Left cardiac atrium (tissue), 4 donors: Measurements from ENCODE around the gene KIF27. TPM values are rescaled to one million over a fixed set of nuclear protein-coding genes. Genes with fewer than 3 reads are reported as not detected.
"Not testable (repeated sequence)": the region's sequence is repeated elsewhere in the genome, so short reads cannot be mapped to it uniquely, and the experiment has no call there.

Experiments used
- ATAC-seq, 2 donors: fragments of 200-7000 bp; cut with Tn5 transposase; one replicate each; pipeline ENCODE4 v1.9.1; 2020; ENCODE audit warnings: mild to moderate bottlenecking in 2 of 2, moderate library complexity in 2 of 2
- DNase-seq: peaks from one replicate; pipeline ENCODE4 v3.0.0-alpha.2; 2020
- intact Hi-C, 2 donors: fragments of 100-400 bp; cut with DNase I; formaldehyde crosslinking; loops; one replicate each; pipeline versions ENCODE4 v1.14.1 to v1.15.1; 2022 to 2023
- microRNA-seq, 2 donors: library from miRNA; unstranded; fragments of <30 nt; microRNA quantifications; one replicate each; pipeline ENCODE4 v1.2.0, GENCODE V29; 2020
- total RNA-seq, 2 donors: library from RNA; stranded (reverse); fragmentation: NEBNext Ultra II Directional; extraction: Animal tissue kit (Norgen Biotek cat#: 25700); gene quantifications; one replicate each; pipeline ENCODE4 v1.2.1, GENCODE V29; 2021
- donor health status: DM: no; HTN: yes; CAD: no.
- donor health status: DM: no; HTN: yes; CAD: no; lungs with severe emphysema.
- donor health status: DM: yes; HTN: yes; CAD: no.
- donor health status: Dilated cardiomyopathy.

The KIF27 gene
- total RNA-seq, 2 donors from 2014 or later = 4.5 to 4.8 TPM

DNA sequence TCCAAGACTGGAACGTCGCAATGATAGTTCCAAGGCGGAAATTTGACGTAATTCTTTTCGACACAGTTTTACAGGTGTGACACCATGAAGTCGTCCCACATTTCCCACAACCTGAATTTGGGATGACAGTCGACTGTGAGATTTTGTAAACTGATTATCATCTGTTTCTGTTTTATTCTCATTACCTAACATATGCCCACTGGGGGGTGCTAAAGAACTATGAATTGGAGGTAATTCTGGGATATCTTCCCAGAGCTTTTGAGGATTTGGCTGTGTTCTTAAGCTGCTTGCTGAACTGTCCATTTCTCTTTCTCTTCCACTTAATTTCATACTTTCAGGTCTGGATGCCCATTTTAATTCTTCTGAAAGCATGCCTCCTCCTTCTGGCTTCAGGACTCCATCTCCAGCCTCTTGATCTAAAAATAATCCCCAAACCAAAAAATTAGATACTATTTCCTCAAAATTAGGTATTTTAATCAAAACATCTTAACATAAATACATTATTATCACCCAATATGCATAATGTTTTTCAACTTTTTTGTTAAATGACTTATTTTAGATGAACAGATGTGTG, 84.1 kb downstream of the KIF27 start:
- intact Hi-C loops, DNase-seq: not testable (repeated sequence)
- ATAC-seq = peak; percentile 41 to 67

DNA sequence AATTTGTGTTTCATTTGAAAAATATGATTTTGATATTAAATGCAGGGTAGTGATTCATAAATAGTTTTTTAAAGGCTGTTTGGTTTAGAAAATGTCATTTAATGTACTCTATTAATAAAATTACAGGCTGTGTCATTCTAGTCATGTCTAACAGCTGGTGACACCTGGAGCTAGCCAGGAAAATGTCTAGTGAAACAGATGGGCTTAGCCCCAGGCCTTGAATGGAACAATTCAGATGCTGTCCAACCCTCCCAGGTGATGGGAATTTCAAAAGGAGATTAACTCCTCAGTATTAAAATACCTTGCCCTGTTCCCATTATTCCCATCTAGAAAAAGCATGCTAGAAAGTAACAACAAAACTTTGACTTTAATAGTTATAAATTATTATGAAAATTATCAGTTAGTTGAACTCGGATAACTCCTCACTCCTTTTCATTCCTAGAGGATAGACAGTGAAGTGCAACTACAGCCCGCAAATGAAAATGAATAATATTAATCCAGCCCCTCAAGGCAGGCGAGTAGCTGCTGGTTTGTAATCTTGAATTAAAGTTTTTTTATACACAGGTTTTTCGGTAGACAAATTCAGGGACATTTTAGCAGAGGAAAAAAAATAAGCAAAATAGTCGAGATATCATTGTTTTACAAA, 90.7 kb downstream of the KIF27 start:
- intact Hi-C loops, DNase-seq: not testable (repeated sequence)
- ATAC-seq = peak in 1 of 2 donors; percentile 73

DNA sequence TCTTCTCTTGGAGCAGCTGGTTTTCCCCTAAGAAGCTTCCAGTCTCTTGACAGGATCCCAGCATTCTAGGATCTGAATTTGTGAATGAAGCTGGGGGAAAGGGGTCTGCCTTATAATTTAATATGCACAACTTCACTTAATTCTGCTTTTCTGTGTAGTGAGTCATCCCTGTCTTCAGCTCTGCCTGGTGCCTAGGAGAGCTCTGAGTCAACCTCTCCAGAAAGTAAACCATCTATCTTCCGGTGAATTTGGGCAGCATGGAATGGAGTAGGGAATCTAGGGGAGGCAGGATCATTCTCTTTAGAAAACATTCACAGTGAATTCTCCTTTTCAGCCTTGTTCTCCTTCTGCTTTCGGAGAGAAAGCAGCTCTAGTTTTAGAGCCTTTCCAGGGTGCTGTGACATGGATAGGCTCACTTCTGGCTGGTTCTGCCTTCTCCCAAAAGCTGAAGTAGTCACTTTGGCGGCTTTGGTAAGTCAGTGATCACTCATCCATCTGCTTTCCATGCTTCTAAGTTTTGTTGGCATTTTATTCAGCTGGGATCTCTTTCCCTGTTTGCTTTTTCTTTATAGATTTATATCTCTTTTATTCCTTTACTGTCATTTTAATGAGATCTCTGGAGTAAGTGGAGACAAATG, 96.1 kb downstream of the KIF27 start:
- ATAC-seq, DNase-seq, intact Hi-C loops: not testable (repeated sequence)

DNA sequence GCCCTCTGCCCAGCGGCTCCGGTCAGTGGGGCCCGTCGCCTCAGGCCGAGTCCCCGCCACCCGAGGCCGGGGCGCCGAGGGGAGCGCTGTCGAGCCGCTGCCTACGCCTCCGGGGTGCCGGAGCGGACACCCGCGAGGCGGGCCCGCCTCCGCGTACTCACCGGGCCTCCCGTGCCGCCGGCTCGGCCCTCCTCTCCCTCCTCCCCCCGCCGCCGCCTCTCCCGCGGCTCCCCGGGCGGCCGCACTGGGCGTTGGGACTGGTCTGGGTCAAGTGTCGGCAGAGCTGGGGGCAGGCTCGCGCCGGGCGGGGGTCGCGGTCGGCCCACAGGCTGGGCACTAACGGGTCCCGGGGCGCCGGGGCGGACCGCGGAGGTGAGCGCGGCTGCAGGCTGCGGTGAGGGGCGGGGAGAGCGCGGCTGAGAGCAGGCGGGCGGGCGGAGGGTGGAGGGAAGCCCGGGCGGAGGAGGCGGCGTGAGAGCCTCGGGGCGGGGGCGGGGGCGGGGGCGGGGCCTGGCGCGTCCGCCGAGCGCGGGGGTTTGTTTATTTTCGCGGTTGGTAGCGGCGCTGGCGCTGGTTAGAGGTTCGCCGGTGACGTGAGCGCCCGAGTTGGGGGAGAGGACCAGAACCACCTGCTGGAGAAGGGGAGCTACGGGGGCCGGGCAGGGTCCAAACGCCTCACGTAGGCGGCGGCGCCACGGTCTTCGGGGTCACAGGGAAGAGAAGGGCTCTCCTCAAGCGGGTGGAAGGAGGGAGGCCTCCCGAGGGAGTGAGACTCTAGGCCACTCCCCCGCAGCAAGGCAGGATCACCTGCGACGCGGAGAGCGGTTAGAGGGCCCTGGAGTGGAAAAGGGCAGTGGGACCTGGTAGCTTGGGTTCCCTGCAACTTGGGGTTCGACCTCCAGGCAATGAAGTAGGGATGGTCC, 103.6 kb downstream of the KIF27 start, which contains the start of gene GKAP1:
Gene GKAP1, minus strand, starts transcription at position 414 of the 923 bp plus-strand sequence. CDS start 11,252 bp downstream, outside the sequence.
- ATAC-seq (peak; percentile 95 to 98), DNase-seq (peak; percentile 81)

DNA sequence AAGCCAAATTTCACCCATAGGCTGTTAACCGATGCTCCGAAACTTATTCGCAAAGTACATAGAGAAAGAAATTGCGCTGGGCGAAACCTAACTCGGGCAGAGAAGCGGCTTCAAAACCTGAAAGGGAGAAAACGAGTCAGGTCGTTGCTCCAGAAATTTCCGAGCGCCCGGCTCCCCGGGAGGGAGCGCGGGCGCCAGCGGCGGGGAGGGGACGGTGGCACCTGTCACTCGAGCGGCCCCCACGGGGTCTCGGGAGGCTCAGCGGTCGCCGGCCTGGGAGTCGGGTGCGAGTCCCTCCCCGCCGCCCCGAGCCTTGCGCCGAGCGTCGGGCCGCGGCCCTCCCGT, 104.2 kb downstream of the KIF27 start:
- intact Hi-C loops, ATAC-seq, DNase-seq: not testable (repeated sequence)

More for the DNA sequence above, 103.6 kb downstream of the KIF27 start, which contains the start of gene GKAP1:
- intact Hi-C loops = not testable (repeated sequence)

DNA sequence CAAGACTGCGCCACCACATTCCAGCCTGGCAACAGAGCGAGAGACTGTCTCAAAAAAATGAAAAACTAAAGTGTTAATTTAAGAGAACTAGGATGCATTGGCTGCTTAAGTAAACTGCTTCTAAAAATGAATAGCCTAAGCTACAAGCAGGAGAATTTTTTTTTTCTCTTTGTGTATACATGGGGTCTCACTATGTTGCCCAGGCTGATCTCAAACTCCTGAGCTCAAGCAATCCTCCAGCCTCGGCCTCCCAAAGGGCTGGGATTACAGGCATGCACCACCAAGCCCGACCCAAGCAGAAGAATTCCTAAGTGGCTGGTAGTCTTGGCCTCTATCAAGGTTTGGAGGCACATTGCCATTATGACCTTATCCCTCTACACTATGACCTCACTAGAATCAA, 106.1 kb downstream of the KIF27 start:
- intact Hi-C loops, ATAC-seq, DNase-seq: not testable (repeated sequence)

DNA sequence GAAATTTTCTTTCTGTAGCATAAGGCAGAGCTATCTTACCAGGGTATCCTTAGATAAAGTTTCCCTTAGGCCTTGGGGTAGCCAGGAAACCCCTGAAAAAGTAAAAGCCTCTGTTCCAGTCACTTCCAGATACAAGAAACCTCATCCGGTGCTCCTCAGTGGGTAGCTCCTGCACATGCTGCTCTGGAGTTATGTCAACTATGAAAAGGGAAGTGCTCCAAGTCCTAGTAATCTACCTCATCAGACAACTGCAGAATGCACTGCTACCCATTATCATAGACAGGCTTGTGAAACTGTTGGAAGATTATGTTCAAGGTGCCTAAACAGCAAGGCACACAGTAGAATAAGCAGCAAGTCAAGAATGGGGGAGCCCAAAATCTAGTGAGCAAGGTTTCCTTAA, 112.0 kb downstream of the KIF27 start:
- intact Hi-C loops, DNase-seq, ATAC-seq: not testable (repeated sequence)

DNA sequence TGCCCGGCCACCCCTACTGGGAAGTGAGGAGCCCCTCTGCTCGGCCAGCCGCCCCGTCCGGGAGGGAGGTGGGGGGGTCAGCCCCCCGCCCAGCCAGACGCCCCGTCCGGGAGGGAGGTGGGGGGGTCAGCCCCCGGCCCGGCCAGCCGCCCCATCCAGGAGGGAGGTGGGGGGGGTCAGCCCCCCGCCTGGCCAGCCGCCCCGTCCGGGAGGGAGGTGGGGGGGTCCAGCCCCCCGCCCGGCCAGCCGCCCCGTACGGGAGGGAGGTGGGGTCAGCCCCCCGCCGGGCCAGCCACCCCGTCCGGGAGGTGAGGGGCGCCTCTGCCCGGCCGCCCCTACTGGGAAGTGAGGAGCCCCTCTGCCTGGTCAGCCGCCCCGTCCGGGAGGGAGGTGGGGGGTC, 116.8 kb downstream of the KIF27 start:
- ATAC-seq, DNase-seq, intact Hi-C loops: not testable (repeated sequence)

DNA sequence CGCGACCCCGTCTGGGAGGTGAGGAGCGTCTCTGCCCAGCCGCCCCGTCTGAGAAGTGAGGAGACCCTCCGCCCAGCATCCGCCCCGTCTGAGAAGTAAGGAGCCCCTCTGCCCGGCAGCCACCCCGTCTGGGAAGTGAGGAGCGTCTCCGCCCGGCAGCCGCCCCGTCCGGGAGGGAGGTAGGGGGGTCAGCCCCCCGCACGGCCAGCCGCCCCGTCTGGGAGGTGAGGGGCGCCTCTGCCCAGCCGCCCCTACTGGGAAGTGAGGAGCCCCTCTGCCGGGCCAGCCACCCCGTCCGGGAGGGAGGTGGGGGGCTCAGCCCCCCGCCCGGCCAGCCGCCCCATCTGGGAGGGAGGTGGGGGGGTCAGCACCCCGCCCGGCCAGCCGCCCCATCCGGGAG, 117.3 kb downstream of the KIF27 start:
- DNase-seq, ATAC-seq: not testable (repeated sequence)

DNA sequence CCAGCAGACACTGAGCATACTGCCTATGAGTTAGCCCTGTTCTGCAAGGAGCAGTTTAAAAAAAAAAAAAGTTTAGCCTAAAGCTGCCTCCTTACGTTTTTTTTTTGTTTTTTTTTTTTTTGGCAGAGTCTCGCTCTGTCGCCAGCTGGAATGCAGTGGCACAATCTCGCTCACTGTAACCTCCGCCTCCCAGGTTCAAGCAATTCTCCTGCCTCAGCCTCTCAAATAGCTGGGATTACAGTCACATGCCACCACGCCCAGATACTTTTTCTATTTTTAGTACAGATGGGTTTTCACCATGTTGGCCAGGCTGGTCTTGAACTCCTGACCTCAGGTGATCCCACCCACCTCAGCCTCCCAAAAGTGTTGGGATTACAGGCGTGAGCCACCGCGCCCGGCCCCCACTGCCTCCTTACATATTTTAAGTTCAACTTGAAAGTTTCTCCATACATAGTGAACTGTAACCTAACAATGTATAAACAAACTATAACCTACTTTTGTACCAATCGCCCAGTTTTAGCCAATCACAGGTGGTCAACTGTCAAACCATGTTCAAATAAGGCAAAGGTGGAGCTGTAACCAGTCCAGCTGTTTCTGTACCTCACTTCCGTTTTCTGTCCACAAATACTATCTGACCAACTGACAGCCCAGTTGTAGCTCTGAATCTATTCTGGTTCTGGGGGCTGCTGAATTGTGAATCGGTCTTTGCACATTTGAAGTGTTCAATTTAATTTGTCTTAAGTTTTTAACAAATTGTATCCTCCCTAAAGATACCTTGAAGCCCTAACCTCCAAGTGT, 120.8 kb downstream of the KIF27 start:
- no peak for ATAC-seq
- intact Hi-C loops = no loop called here
- DNase-seq = no peak

More for the DNA sequence above, 117.3 kb downstream of the KIF27 start:
- intact Hi-C loops = not testable (repeated sequence)

DNA sequence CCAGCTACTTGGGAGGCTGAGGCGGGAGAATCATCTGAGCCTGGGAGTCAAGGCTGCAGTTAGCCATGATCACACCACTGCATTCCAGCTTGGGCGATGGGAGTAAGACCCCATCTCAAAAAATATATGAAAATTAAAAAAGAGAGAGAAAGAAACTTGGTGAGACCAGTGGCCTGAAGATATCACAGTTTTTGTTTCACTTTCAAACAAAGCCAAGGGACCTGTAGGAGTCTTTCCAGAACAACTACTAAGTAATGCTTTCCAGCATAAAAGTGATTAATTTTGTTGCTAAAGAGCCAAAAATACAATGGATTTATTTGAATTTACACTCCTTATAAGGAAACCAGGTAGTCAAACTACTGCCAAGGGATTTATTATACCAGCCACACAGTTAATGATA, 127.2 kb downstream of the KIF27 start:
- intact Hi-C loops = no loop called here
- ATAC-seq = no peak

DNA sequence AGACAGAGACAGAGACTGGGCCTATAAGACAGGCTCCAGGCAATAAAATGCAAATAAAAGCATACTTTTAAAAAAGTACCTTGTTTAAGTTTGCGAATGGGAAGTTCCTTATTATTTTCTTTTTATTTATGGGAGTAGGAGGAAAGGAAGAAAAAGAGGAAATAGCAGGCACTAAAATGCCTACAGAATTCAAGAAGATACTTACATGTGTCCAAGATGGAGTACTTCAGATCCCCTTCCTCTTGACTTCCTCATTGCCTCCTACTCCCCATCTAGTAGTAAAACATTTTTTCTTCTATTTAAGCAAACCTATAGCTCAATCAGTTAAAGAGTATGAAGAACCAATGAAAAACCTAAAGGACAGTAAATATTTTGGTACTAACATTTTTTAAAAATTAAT, 128.5 kb downstream of the KIF27 start:
- no peak for ATAC-seq
- no peak for DNase-seq
- intact Hi-C loops = no loop called here

More for the DNA sequence above, 127.2 kb downstream of the KIF27 start:
- no peak for DNase-seq

Small RNA genes within 50 kb of the gene (microRNA-seq; reads per million reads assigned to microRNA genes)
- gene MIR7-1 = 18.3 to 24.8 reads per million in 2 donors

Other genes starting within 250 kb of the KIF27 start
- gene UBQLN1, start 213.5 kb downstream of the KIF27 start, total RNA-seq = 10 to 100 TPM; 73.3 to 87.9 TPM
- gene GKAP1, start 103.7 kb downstream of the KIF27 start, total RNA-seq = 10 to 100 TPM; 12.5 to 18.3 TPM
- 100 to 1,000 TPM; 278 to 341 TPM for gene HNRNPK, start 58.8 kb upstream of the KIF27 start, total RNA-seq
- gene RMI1, start 59.4 kb upstream of the KIF27 start, total RNA-seq = 1 to 10 TPM; 3.8 to 4.0 TPM